DOHH2 (cell line): ENCODE data around the gene KIAA1614.
"Not testable (repeated sequence)": the region's sequence is repeated elsewhere in the genome, so short reads cannot be mapped to it uniquely, and the experiment has no call there.

Experiments
- H3F3A ChIP-seq: fragments of 200-600 bp; sonication (generic), shearing (Covaris generic); 2 replicates; pipeline ENCODE4 v1.6.0; 2016; ENCODE audit warnings: antibody characterized with exemption, mild to moderate bottlenecking; ENCODE audit not compliant: control insufficient read depth, insufficient read depth
- H3K27ac ChIP-seq: fragments of 200-600 bp; sonication (generic); 2 replicates; pipeline ENCODE4 v1.5.1; 2014; ENCODE audit warnings: low read depth, mild to moderate bottlenecking, low read length, moderate library complexity
- H3K27me3 ChIP-seq: fragments of 200-600 bp; sonication (generic); 2 replicates; pipeline ENCODE4 v1.6.1; 2014; ENCODE audit warnings: mild to moderate bottlenecking, low read length, mixed read lengths; ENCODE audit not compliant: control insufficient read depth
- H3K36me3 ChIP-seq: fragments of 200-600 bp; sonication (generic); 2 replicates; pipeline ENCODE4 v1.6.1; 2014; ENCODE audit warnings: mild to moderate bottlenecking, low read length, moderate library complexity, mixed read lengths; ENCODE audit not compliant: control insufficient read depth
- H3K4me1 ChIP-seq: fragments of 200-600 bp; sonication (generic); 2 replicates; pipeline ENCODE4 v1.6.1; 2014; ENCODE audit warnings: mild to moderate bottlenecking, low read length, mixed read lengths; ENCODE audit not compliant: control insufficient read depth
- H3K4me2 ChIP-seq: fragments of 200-600 bp; sonication (generic); 2 replicates; pipeline ENCODE4 v1.6.0; 2014; ENCODE audit warnings: mild to moderate bottlenecking, low read length, moderate library complexity
- H3K4me3 ChIP-seq: fragments of 200-600 bp; sonication (generic); 2 replicates; pipeline ENCODE4 v1.5.1; 2014; ENCODE audit warnings: mild to moderate bottlenecking, low read length, mixed read lengths
- H3K79me2 ChIP-seq: fragments of 200-600 bp; sonication (generic); 2 replicates; pipeline ENCODE4 v1.6.1; 2014; ENCODE audit warnings: mild to moderate bottlenecking, low read length, mixed read lengths; ENCODE audit not compliant: control insufficient read depth
- H3K9me2 ChIP-seq: fragments of 200-600 bp; sonication (generic); replicated peaks from 2 replicates; pipeline ENCODE4 v1.6.1; 2014; ENCODE audit warnings: mild to moderate bottlenecking, low read length, mixed read lengths; ENCODE audit not compliant: control insufficient read depth
- H3K9me3 ChIP-seq: fragments of 200-600 bp; sonication (generic); 2 replicates; pipeline ENCODE4 v1.6.1; 2014; ENCODE audit warnings: antibody characterized with exemption, low read length, mixed read lengths; ENCODE audit not compliant: control insufficient read depth, insufficient read depth
- H4K20me1 ChIP-seq: fragments of 200-600 bp; sonication (generic); 2 replicates; pipeline ENCODE4 v1.6.0; 2014; ENCODE audit warnings: low read depth, mild to moderate bottlenecking, antibody characterized with exemption, low read length, moderate library complexity; ENCODE audit not compliant: control insufficient read depth, insufficient read depth
- CTCF ChIP-seq: fragments of 200-600 bp; sonication (generic); IDR thresholded peaks from one replicate; pipeline ENCODE4 v1.5.1; 2014; ENCODE audit warnings: antibody characterized with exemption, mild to moderate bottlenecking, low read depth, low read length; ENCODE audit not compliant: poor library complexity, severe bottlenecking
- EZH2phosphoT487 ChIP-seq: fragments of 200-600 bp; sonication (generic); IDR thresholded peaks from 2 replicates; pipeline ENCODE4 v1.6.1; 2017; ENCODE audit warnings: borderline replicate concordance, mild to moderate bottlenecking, antibody characterized with exemption, low read length, moderate library complexity, mixed read lengths

Gene KIAA1614

DNA sequence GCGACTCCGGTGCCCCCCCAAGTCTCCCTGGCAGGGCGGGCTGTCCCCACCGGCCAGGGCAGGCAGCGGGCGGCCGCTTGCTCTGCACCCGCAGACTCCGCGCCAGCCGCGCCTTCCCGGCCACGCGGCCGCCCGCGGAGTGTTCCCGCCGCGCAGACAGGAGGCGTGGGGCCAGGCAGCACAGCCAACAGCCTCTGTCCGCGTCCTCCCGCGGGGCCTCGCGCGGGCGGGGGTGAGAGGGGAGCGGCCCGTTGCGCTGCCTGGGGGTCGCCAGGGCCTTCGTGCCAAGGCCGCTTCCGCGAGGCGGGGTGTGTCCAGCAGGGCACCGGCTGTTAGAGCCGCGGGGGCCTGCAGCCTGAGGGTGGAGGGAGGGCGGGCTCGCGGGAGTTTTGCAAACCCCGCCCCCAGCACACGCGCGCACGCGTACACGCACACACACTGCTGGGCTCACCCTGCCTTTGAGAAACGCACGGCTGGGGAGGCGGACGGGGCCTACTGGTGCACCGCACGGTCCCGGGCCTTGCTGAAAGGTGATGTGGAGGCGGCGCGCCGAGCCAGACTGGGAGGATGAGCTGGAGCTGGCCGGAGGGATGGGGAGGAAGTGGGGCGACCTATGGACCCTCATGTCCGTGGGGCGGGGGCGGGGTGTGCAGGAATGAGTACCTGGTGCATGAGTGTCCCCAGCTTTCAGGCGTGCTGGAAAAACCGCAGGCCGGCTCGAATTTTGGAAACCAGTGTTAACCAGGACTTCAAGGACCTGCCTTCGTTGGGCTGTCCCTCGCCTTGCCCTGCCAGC is 41.5 kb downstream of the KIAA1614 start:
- Histone ChIP-seq H3K27ac (no peak overlapping the region), H3K4me1 (peaks cover 16% of the 10 kb centered on the region), H3K9me3 (no peaks in the 10 kb centered on the region), H4K20me1 (no peaks in the 10 kb centered on the region), H3K27me3 (no peaks in the 10 kb centered on the region), H3F3A (no peaks in the 10 kb centered on the region), H3K9me2 (no peaks in the 10 kb centered on the region), H3K79me2 (no peaks in the 10 kb centered on the region), H3K4me2 (peak overlapping the region; percentile 90), H3K36me3 (no peaks in the 10 kb centered on the region), H3K4me3 (peak overlapping the region; percentile 81)
- no peak for TF ChIP-seq EZH2phosphoT487
- TF ChIP-seq CTCF = peak; percentile 13

GRCh38 chr1:180954801-180955165 is 42.1 kb downstream of the KIAA1614 start:
- Histone ChIP-seq H3K27me3 (no peaks in the 10 kb centered on the region), H3K4me2 (peak overlapping the region; percentile 90; the same call in 1 of the 2 replicates), H3K79me2 (no peaks in the 10 kb centered on the region), H3K36me3 (no peaks in the 10 kb centered on the region), H3K9me2 (no peaks in the 10 kb centered on the region), H3K27ac (no peak overlapping the region), H3F3A (no peaks in the 10 kb centered on the region), H3K4me1 (peaks cover 16% of the 10 kb centered on the region), H4K20me1 (no peaks in the 10 kb centered on the region), H3K9me3 (no peaks in the 10 kb centered on the region), H3K4me3 (peak overlapping the region; percentile 81)
- no peak for TF ChIP-seq EZH2phosphoT487
- no peak for TF ChIP-seq CTCF

GRCh38 chr1:180956028-180956640 is 43.4 kb downstream of the KIAA1614 start:
- H4K20me1 ChIP-seq = no peaks in the 10 kb centered on the region
- no peak overlapping the region for H3K4me3 ChIP-seq

DNA sequence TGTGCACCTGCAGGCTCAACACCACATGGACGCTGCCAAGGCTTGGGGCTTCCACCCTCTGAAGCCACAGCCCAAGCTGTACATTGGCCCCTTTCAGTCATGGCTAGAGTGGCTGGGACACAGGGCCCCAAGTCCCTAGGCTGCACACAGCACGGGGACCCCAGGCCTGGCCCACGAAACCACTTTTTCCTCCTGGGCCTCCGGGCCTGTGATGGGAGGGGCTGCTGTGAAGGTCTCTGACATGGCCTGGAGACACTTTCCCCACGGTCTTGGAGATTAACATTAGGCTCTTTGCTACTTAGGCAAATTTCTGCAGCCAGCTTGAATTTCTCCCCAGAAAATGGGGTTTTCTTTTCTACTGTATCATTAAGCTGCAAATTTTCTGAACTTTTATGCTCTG is 46.9 kb downstream of the KIAA1614 start:
- not testable (repeated sequence) for H3K9me2 ChIP-seq, H3K4me3 ChIP-seq, H4K20me1 ChIP-seq, H3F3A ChIP-seq, H3K4me1 ChIP-seq, H3K79me2 ChIP-seq, H3K36me3 ChIP-seq, H3K9me3 ChIP-seq, H3K4me2 ChIP-seq, H3K27ac ChIP-seq, H3K27me3 ChIP-seq

More at GRCh38 chr1:180956028-180956640, 43.4 kb downstream of the KIAA1614 start:
- no peak overlapping the region for H3K4me2 ChIP-seq
- no peaks in the 10 kb centered on the region for H3K9me3 ChIP-seq
- H3K27ac ChIP-seq = no peak overlapping the region
- TF ChIP-seq CTCF = no peak
- TF ChIP-seq EZH2phosphoT487 = no peak
- H3K27me3 ChIP-seq = no peaks in the 10 kb centered on the region
- no peaks in the 10 kb centered on the region for H3K9me2 ChIP-seq
- H3K79me2 ChIP-seq = no peaks in the 10 kb centered on the region
- H3K4me1 ChIP-seq = peaks cover 16% of the 10 kb centered on the region
- no peaks in the 10 kb centered on the region for H3F3A ChIP-seq
- H3K36me3 ChIP-seq = peaks cover under 1% of the 10 kb centered on the region; the same call in 1 of the 2 replicates
